Natural killer cell (primary cell): Measurements from ENCODE around the gene CYGB. TPM values are rescaled to one million over a fixed set of nuclear protein-coding genes. Genes with fewer than 3 reads are reported as not detected.

Experiments
- ATAC-seq, 3 donors: fragments of 150-1000 bp in 2 of 3; fragments of 200-7000 bp in 1 of 3; cut with Tn5 transposase; 1 replicate in 1 of 3; 2 replicates in 2 of 3; pipeline ENCODE4 v1.10.0; 2021; ENCODE audit warnings: mild to moderate bottlenecking in 2 of 3, moderate library complexity in 2 of 3
- DNase-seq, 2 donors: peaks; one replicate each; pipeline versions ENCODE4 v3.0.0 to v3.0.0-alpha.2; 2013 to 2021; ENCODE audit warnings: mixed read lengths in 1 of 2
- H3K27ac ChIP-seq: one replicate; pipeline ENCODE4 v1.5.1; 2013; ENCODE audit warnings: mild to moderate bottlenecking, low read length
- H3K27me3 ChIP-seq: one replicate; pipeline ENCODE4 v1.6.1; 2013; ENCODE audit warnings: low read length; ENCODE audit not compliant: control insufficient read depth, insufficient read depth
- H3K36me3 ChIP-seq: one replicate; pipeline ENCODE4 v1.6.1; 2013; ENCODE audit warnings: low read length; ENCODE audit not compliant: control insufficient read depth, insufficient read depth
- H3K4me1 ChIP-seq: one replicate; pipeline ENCODE4 v1.6.1; 2013; ENCODE audit warnings: low read length; ENCODE audit not compliant: control insufficient read depth, insufficient read depth
- H3K4me3 ChIP-seq: one replicate; pipeline ENCODE4 v1.5.1; 2013; ENCODE audit warnings: low read length
- H3K9me3 ChIP-seq: one replicate; pipeline ENCODE4 v1.6.1; 2013; ENCODE audit warnings: low read length; ENCODE audit not compliant: control insufficient read depth, insufficient read depth
- H3K27ac Mint-ChIP-seq, 2 donors: one replicate each; pipeline ENCODE4 v1.8.0; 2022; ENCODE audit warnings: mild to moderate bottlenecking in 2 of 2, mixed read lengths in 2 of 2, moderate library complexity in 1 of 2
- H3K27me3 Mint-ChIP-seq, 2 donors: one replicate each; pipeline ENCODE4 v1.8.0; 2022; ENCODE audit warnings: low read depth in 2 of 2, mixed read lengths in 2 of 2
- H3K36me3 Mint-ChIP-seq: one replicate; pipeline ENCODE4 v1.8.0; 2022; ENCODE audit warnings: mixed read lengths
- H3K4me1 Mint-ChIP-seq, 2 donors: one replicate each; pipeline ENCODE4 v1.8.0; 2022; ENCODE audit warnings: mixed read lengths in 2 of 2
- H3K4me3 Mint-ChIP-seq: one replicate; pipeline ENCODE4 v1.8.0; 2022; ENCODE audit warnings: mild to moderate bottlenecking, moderate library complexity, mixed read lengths
- H3K9me3 Mint-ChIP-seq, 2 donors: one replicate each; pipeline ENCODE4 v1.8.0; 2022; ENCODE audit warnings: mixed read lengths in 2 of 2
- WGBS: methylation state at CpG from one replicate; pipeline ENCODE4 v1.1.7; 2013; ENCODE audit warnings: missing lambda C conversion rate; ENCODE audit not compliant: insufficient coverage; 5-methylcytosine and 5-hydroxymethylcytosine counted together
- intact Hi-C: fragments of 100-400 bp; cut with micrococcal nuclease; formaldehyde crosslinking; loops from one replicate; pipeline ENCODE4 v1.14.2; 2022
- total RNA-seq, 4 donors: library from RNA; stranded (reverse); fragments of 120-200 nt in 1 of 4; gene quantifications; one replicate each; pipeline versions ENCODE4 v1.2.3 to v1.2.4, GENCODE V29; 2013 to 2022
- TF ChIP-seq, protein P1 (sequence below): fragments of 200-600 bp; IDR thresholded peaks from one replicate; pipeline ENCODE4 v1.8.0; 2022; ENCODE audit warnings: antibody characterized with exemption

CYGB gene
- total RNA-seq, 3 donors from 2014 or later (not counting 1 experiment from before 2014, with no cell fraction given), result 0.12 to 0.33 (median 0.16) TPM

DNA sequence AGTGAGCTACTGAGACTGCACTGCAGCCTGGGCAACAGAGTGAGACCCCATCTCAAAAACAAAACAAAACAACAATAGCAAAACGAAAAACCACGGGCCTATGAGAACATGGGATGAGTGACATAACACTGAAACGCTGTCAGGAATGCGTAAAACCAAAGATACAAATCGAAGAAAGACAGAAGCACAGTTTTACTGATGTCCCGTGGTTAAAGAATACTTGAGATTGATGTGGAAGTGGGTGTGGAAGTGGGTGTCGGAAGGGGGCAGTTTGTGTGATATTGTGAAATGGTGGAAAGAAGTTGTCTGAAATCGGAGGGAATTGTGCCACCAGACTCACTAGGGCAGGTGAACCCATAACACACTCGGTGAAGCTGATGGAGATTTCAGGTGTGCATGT is 38.7 kb upstream of the CYGB start:
- ATAC-seq, result no peak
- H3K36me3 Mint-ChIP-seq, result no peaks in the 10 kb centered on the region
- WGBS, result 89% methylated on average over 9 of the region's 9 CpGs
- Histone ChIP-seq H3K4me1 (peaks cover 3% of the 10 kb centered on the region), H3K9me3 (no peaks in the 10 kb centered on the region), H3K27me3 (no peaks in the 10 kb centered on the region), H3K4me3 (no peak overlapping the region), H3K36me3 (no peaks in the 10 kb centered on the region), H3K27ac (no peak overlapping the region)
- TF ChIP-seq, protein P1, sequence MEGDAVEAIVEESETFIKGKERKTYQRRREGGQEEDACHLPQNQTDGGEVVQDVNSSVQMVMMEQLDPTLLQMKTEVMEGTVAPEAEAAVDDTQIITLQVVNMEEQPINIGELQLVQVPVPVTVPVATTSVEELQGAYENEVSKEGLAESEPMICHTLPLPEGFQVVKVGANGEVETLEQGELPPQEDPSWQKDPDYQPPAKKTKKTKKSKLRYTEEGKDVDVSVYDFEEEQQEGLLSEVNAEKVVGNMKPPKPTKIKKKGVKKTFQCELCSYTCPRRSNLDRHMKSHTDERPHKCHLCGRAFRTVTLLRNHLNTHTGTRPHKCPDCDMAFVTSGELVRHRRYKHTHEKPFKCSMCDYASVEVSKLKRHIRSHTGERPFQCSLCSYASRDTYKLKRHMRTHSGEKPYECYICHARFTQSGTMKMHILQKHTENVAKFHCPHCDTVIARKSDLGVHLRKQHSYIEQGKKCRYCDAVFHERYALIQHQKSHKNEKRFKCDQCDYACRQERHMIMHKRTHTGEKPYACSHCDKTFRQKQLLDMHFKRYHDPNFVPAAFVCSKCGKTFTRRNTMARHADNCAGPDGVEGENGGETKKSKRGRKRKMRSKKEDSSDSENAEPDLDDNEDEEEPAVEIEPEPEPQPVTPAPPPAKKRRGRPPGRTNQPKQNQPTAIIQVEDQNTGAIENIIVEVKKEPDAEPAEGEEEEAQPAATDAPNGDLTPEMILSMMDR, result no peak
- H3K4me1 Mint-ChIP-seq, result no peaks in the 10 kb centered on the region
- H3K27me3 Mint-ChIP-seq, result no peaks in the 10 kb centered on the region
- no peak overlapping the region for H3K4me3 Mint-ChIP-seq
- H3K27ac Mint-ChIP-seq, result no peak overlapping the region
- intact Hi-C loops, result no loop called here
- H3K9me3 Mint-ChIP-seq, result no peaks in the 10 kb centered on the region
- no peak for DNase-seq

DNA sequence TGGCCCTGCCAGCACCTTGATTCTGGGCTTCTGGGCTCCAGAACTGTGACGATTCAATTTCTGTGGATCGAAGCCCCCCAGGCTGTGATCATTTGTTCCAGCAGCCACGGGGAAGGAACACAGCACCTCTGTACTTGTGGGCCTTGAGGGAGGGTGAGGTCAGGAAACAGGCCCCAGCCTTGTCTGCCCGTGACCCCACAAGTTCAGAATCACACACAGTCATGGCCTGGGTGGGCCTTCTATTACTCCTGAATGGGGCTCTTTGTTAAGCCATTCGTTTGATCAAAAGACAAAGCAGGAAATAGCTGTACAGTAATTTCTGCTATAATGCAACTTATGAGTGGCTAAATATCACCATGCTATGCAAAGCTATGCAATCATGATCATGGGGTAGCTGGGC is 38.1 kb upstream of the CYGB start:
- Histone ChIP-seq H3K4me3 (no peak overlapping the region), H3K9me3 (no peaks in the 10 kb centered on the region), H3K4me1 (no peaks in the 10 kb centered on the region), H3K27ac (no peak overlapping the region), H3K27me3 (no peaks in the 10 kb centered on the region), H3K36me3 (no peaks in the 10 kb centered on the region)
- TF ChIP-seq, protein P1, result no peak
- H3K9me3 Mint-ChIP-seq, result no peaks in the 10 kb centered on the region
- WGBS, result 88% methylated on average over 4 of the region's 5 CpGs
- intact Hi-C loops, result no loop called here
- no peaks in the 10 kb centered on the region for H3K4me1 Mint-ChIP-seq
- no peak overlapping the region for H3K27ac Mint-ChIP-seq
- ATAC-seq (no peak), DNase-seq (no peak)
- H3K27me3 Mint-ChIP-seq, result no peaks in the 10 kb centered on the region
- H3K4me3 Mint-ChIP-seq, result no peak overlapping the region
- H3K36me3 Mint-ChIP-seq, result no peaks in the 10 kb centered on the region

DNA sequence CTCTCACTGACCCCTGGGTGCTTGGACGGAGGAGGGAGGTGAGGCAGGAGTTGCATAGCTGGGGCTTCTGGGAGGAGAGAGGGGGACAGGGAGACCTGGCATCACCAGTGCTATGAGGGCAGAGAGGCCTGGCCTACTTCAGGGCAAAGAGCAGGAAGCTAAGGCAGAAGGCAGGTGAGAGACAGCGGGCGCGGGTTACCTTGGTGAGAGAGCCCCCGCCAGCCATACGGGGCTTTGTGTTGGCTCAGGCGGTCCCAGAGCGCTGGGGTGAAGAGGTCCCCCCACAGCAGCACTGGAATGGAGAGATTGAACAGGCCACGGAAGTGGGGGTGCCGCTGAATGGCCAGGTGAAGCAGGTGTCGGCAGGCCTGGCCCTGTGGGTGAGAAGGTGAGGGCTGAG is 36.7 kb upstream of the CYGB start:
- 88% methylated on average over 11 of the region's 11 CpGs for WGBS
- intact Hi-C loops, result no loop called here
- no peak for ATAC-seq

DNA sequence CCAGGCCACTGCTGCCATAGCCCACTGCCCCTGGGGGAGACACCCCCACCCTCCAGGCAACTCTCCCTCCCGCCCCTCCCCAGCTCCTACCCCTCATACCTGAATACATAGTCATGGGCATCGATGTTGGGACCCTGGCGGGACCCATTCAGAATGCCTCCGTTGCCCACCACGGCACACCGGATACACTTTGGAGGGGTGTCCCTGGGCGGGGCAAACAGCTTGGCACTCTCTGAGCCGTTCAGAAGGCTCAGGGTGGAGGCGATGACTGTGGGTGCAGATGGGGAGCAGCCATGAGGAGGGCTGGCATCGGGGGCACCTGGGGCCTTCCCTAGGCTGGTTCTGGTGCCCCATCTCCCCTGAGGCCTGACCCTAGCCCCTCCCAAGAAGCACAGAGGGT is 35.6 kb upstream of the CYGB start:
- Histone ChIP-seq H3K36me3 (no peaks in the 10 kb centered on the region), H3K27ac (no peak overlapping the region), H3K4me3 (no peak overlapping the region), H3K4me1 (peaks cover 7% of the 10 kb centered on the region), H3K27me3 (no peaks in the 10 kb centered on the region), H3K9me3 (no peaks in the 10 kb centered on the region)
- 93% methylated on average over 10 of the region's 10 CpGs for WGBS
- no peaks in the 10 kb centered on the region for H3K9me3 Mint-ChIP-seq
- intact Hi-C loops, result no loop called here
- no peak overlapping the region for H3K4me3 Mint-ChIP-seq
- no peaks in the 10 kb centered on the region for H3K36me3 Mint-ChIP-seq
- ATAC-seq, result no peak
- peaks cover 0 to 5% of the 10 kb centered on the region in 2 donors for H3K27me3 Mint-ChIP-seq
- H3K27ac Mint-ChIP-seq, result no peak overlapping the region
- TF ChIP-seq, protein P1, result no peak
- DNase-seq, result no peak
- peaks cover 3 to 8% of the 10 kb centered on the region in 2 donors for H3K4me1 Mint-ChIP-seq

More for the DNA sequence above, 36.7 kb upstream of the CYGB start:
- Histone ChIP-seq H3K36me3 (no peaks in the 10 kb centered on the region), H3K9me3 (no peaks in the 10 kb centered on the region), H3K4me1 (no peaks in the 10 kb centered on the region), H3K27me3 (no peaks in the 10 kb centered on the region), H3K27ac (no peak overlapping the region), H3K4me3 (no peak overlapping the region)
- Mint-ChIP-seq H3K27ac (no peak overlapping the region), H3K4me1 (no peaks in the 10 kb centered on the region), H3K36me3 (no peaks in the 10 kb centered on the region), H3K27me3 (no peaks in the 10 kb centered on the region), H3K4me3 (no peak overlapping the region), H3K9me3 (no peaks in the 10 kb centered on the region)
- TF ChIP-seq, protein P1, result no peak
- DNase-seq, result no peak
